CD4-positive, alpha-beta T cell treated with Interferon gamma for 1 hour (primary cell): ENCODE measurements around the gene DNASE1L2.

ENCODE experiments used
- DNase-seq: peaks from one replicate; pipeline ENCODE4 v3.0.0-alpha.2; 2020

The DNASE1L2 gene

GRCh38 chr16:2271848-2272461, 35.7 kb downstream of the DNASE1L2 start:
- no peak for DNase-seq

- no peak for DNase-seq
Observed at GRCh38 chr16:2273484-2273883, 37.2 kb downstream of the DNASE1L2 start.

- DNase-seq = no peak
Observed at GRCh38 chr16:2273931-2274330, 37.7 kb downstream of the DNASE1L2 start.

- DNase-seq = no peak
Observed at GRCh38 chr16:2275476-2276367, 39.5 kb downstream of the DNASE1L2 start.

- DNase-seq = no peak
Observed at GRCh38 chr16:2276368-2277195, 40.3 kb downstream of the DNASE1L2 start.

- DNase-seq = no peak
Observed at GRCh38 chr16:2277466-2278271, 41.4 kb downstream of the DNASE1L2 start.

- no peak for DNase-seq
Observed at GRCh38 chr16:2278272-2278608, 42.0 kb downstream of the DNASE1L2 start.

GRCh38 chr16:2278956-2279800, 42.9 kb downstream of the DNASE1L2 start:
- no peak for DNase-seq

GRCh38 chr16:2280461-2280860, 44.2 kb downstream of the DNASE1L2 start:
- DNase-seq = no peak

- no peak for DNase-seq
Observed at GRCh38 chr16:2280981-2281542, 44.8 kb downstream of the DNASE1L2 start.

- DNase-seq = no peak
Observed at GRCh38 chr16:2282262-2282661, 46.0 kb downstream of the DNASE1L2 start.

- no peak for DNase-seq
Observed at GRCh38 chr16:2282866-2283555, 46.8 kb downstream of the DNASE1L2 start.

- DNase-seq = no peak
Observed at GRCh38 chr16:2284001-2284770, 47.9 kb downstream of the DNASE1L2 start.

- no peak for DNase-seq
Observed at GRCh38 chr16:2284797-2285576, 48.7 kb downstream of the DNASE1L2 start.

- DNase-seq = no peak
Observed at GRCh38 chr16:2285731-2286191, 49.5 kb downstream of the DNASE1L2 start.

GRCh38 chr16:2286550-2286949, 50.3 kb downstream of the DNASE1L2 start:
- DNase-seq = no peak

- no peak for DNase-seq
Observed at GRCh38 chr16:2287916-2288547, 51.8 kb downstream of the DNASE1L2 start.
